ENCODE measurements around the gene ETV2. TPM values are rescaled to one million over a fixed set of nuclear protein-coding genes. Genes with fewer than 3 reads are reported as not detected.

ETV2 gene
- total RNA-seq, 1 experiment from 2014 or later: 0.73 TPM

GRCh38 chr19:35692010-35692409 is 50.5 kb downstream of the ETV2 start:
- BruUV-seq (replicated peaks): no TSS peak
- no peak overlapping the region for H3K27ac ChIP-seq (ENCODE audit: low read depth, low read length, poor library complexity, severe bottlenecking)
- POLR2A ChIA-PET (ENCODE audit: low non-redundant PET): no interaction called here
- TF ChIP-seq CTCF (conservative IDR thresholded peaks at IDR 0.05; ENCODE audit: low read depth, low read length) (no peak), EZH2 (IDR thresholded peaks at IDR 0.05; ENCODE audit: borderline replicate concordance, low read depth, low read length, poor library complexity, severe bottlenecking) (no peak)
- DNase-seq (ENCODE audit: low spot score): no peak
- H3K4me1 ChIP-seq (ENCODE audit: insufficient read depth, low read length, poor library complexity, severe bottlenecking): no peaks in the 10 kb centered on the region
- H3K36me3 ChIP-seq (ENCODE audit: insufficient read depth, low read length, poor library complexity, severe bottlenecking): no peaks in the 10 kb centered on the region
- no peaks in the 10 kb centered on the region for H3K9me3 ChIP-seq (ENCODE audit: low read depth, low read length, poor library complexity, severe bottlenecking)
- intact Hi-C loops (cut with micrococcal nuclease; ENCODE audit: unreplicated experiment): loop anchor here (2.0 to 5.0 kb wide), 2 partner anchors 130 to 241 kb away; no protein-coding TSS in a partner anchor
- CTCF ChIA-PET: interaction anchor here (0.6 kb wide), 1 partner anchor 56 kb away, joined by 4 read pairs; no protein-coding TSS in a partner anchor
- H3K27me3 ChIP-seq (replicated peaks; ENCODE audit: insufficient read depth, low read depth, low read length, poor library complexity): no peaks in the 10 kb centered on the region
- H3K4me3 ChIP-seq (ENCODE audit: low read depth, low read length, poor library complexity, severe bottlenecking): no peak overlapping the region

- TF ChIP-seq CTCF (conservative IDR thresholded peaks at IDR 0.05; ENCODE audit: low read depth, low read length) (no peak), EZH2 (IDR thresholded peaks at IDR 0.05; ENCODE audit: borderline replicate concordance, low read depth, low read length, poor library complexity, severe bottlenecking) (no peak)
- BruUV-seq (replicated peaks): no TSS peak
- no peak overlapping the region for H3K27ac ChIP-seq (ENCODE audit: low read depth, low read length, poor library complexity, severe bottlenecking)
- no peak overlapping the region for H3K4me3 ChIP-seq (ENCODE audit: low read depth, low read length, poor library complexity, severe bottlenecking)
- H3K36me3 ChIP-seq (ENCODE audit: insufficient read depth, low read length, poor library complexity, severe bottlenecking): no peaks in the 10 kb centered on the region
- ChIA-PET CTCF (interaction anchor here (0.7 kb wide), 1 partner anchor 12 kb away, joined by 4 read pairs; no protein-coding TSS in a partner anchor), POLR2A (ENCODE audit: low non-redundant PET) (no interaction called here)
- intact Hi-C loops (cut with micrococcal nuclease; ENCODE audit: unreplicated experiment): loop anchor here (2.0 to 5.0 kb wide), 2 partner anchors 129 to 239 kb away; no protein-coding TSS in a partner anchor
- H3K9me3 ChIP-seq (ENCODE audit: low read depth, low read length, poor library complexity, severe bottlenecking): no peaks in the 10 kb centered on the region
- H3K4me1 ChIP-seq (ENCODE audit: insufficient read depth, low read length, poor library complexity, severe bottlenecking): no peaks in the 10 kb centered on the region
- no peak for DNase-seq (ENCODE audit: low spot score)
- no peaks in the 10 kb centered on the region for H3K27me3 ChIP-seq (replicated peaks; ENCODE audit: insufficient read depth, low read depth, low read length, poor library complexity)
These were observed 51.9 kb downstream of the ETV2 start for GRCh38 chr19:35693422-35693821.

- CTCF ChIA-PET: interaction anchor here (0.5 to 0.8 kb wide), 5 partner anchors 54 to 424 kb away, joined by 3 to 23 read pairs (median 4); partner anchors contain the start of gene LIN37
- Histone ChIP-seq H3K4me1 (ENCODE audit: insufficient read depth, low read length, poor library complexity, severe bottlenecking) (no peaks in the 10 kb centered on the region), H3K27me3 (replicated peaks; ENCODE audit: insufficient read depth, low read depth, low read length, poor library complexity) (no peaks in the 10 kb centered on the region), H3K4me3 (ENCODE audit: low read depth, low read length, poor library complexity, severe bottlenecking) (no peak overlapping the region), H3K36me3 (ENCODE audit: insufficient read depth, low read length, poor library complexity, severe bottlenecking) (no peaks in the 10 kb centered on the region), H3K27ac (ENCODE audit: low read depth, low read length, poor library complexity, severe bottlenecking) (no peak overlapping the region), H3K9me3 (ENCODE audit: low read depth, low read length, poor library complexity, severe bottlenecking) (no peaks in the 10 kb centered on the region)
- POLR2A ChIA-PET (ENCODE audit: low non-redundant PET): interaction anchor here (0.7 kb wide), 1 partner anchor 342 kb away, joined by 3 read pairs; no protein-coding TSS in a partner anchor
- BruUV-seq (replicated peaks): no TSS peak
- DNase-seq (ENCODE audit: low spot score): peak; percentile 92
- intact Hi-C loops (cut with micrococcal nuclease; ENCODE audit: unreplicated experiment): loop anchor here (2.0 to 5.0 kb wide), 3 partner anchors 23 to 239 kb away; no protein-coding TSS in a partner anchor
- TF ChIP-seq CTCF (conservative IDR thresholded peaks at IDR 0.05; ENCODE audit: low read depth, low read length) (peak; percentile 98), EZH2 (IDR thresholded peaks at IDR 0.05; ENCODE audit: borderline replicate concordance, low read depth, low read length, poor library complexity, severe bottlenecking) (no peak)
These were observed 52.5 kb downstream of the ETV2 start for GRCh38 chr19:35693835-35694599.

Other genes with a start within 250 kb of the ETV2 start
- gene FFAR2, start 193.5 kb upstream of the ETV2 start, total RNA-seq (2021): not detected in 2 replicates
- not detected in 2 replicates for gene KRTDAP, start 151.3 kb upstream of the ETV2 start, total RNA-seq (2021)
- not detected in 2 replicates for gene DMKN, start 128.1 kb upstream of the ETV2 start, total RNA-seq (2021)
- not detected in 2 replicates for gene SBSN, start 113.4 kb upstream of the ETV2 start, total RNA-seq (2021)
- gene GAPDHS, start 108.3 kb upstream of the ETV2 start, total RNA-seq (2021): not detected in 2 replicates
- gene TMEM147, start 96.1 kb upstream of the ETV2 start, total RNA-seq (2021): 105 and 115 TPM in 2 replicates
- not detected in 2 replicates for gene ATP4A, start 78.1 kb upstream of the ETV2 start, total RNA-seq (2021)
- gene PMIS2, start 55.6 kb upstream of the ETV2 start, total RNA-seq (2021): not detected in 2 replicates
- 31.1 and 33.5 TPM in 2 replicates for gene HAUS5, start 29.0 kb upstream of the ETV2 start, total RNA-seq (2021)
- 104 and 106 TPM in 2 replicates for gene RBM42, start 12.7 kb upstream of the ETV2 start, total RNA-seq (2021)
- gene COX6B1, start 6.6 kb downstream of the ETV2 start, total RNA-seq (2021): 456 and 467 TPM in 2 replicates
- gene UPK1A, start 24.8 kb downstream of the ETV2 start, total RNA-seq (2021): not detected in 2 replicates
- gene ZBTB32, start 62.8 kb downstream of the ETV2 start, total RNA-seq (2021): not detected in 2 replicates
- gene KMT2B, start 76.3 kb downstream of the ETV2 start, total RNA-seq (2021): 49.1 and 51.0 TPM in 2 replicates
- 4.9 and 5.8 TPM in 2 replicates for gene IGFLR1, start 100.7 kb downstream of the ETV2 start, total RNA-seq (2021)
- gene U2AF1L4, start 103.7 kb downstream of the ETV2 start, total RNA-seq (2021): 20.4 and 21.0 TPM in 2 replicates
- 58.8 and 67.7 TPM in 2 replicates for gene PSENEN, start 103.9 kb downstream of the ETV2 start, total RNA-seq (2021)
- gene LIN37, start 106.8 kb downstream of the ETV2 start, total RNA-seq (2021): 11.3 and 13.2 TPM in 2 replicates
- 0.50 TPM in 1 of 2 replicates, not detected in the other for gene HSPB6, start 115.3 kb downstream of the ETV2 start, total RNA-seq (2021)
- gene PROSER3, start 116.4 kb downstream of the ETV2 start, total RNA-seq (2021): 38.4 and 44.8 TPM in 2 replicates
- gene ARHGAP33, start 133.8 kb downstream of the ETV2 start, total RNA-seq (2021): 39.6 and 49.6 TPM in 2 replicates
- not detected in 2 replicates for gene PRODH2, start 171.1 kb downstream of the ETV2 start, total RNA-seq (2021)
- gene NPHS1, start 210.8 kb downstream of the ETV2 start, total RNA-seq (2021): not detected in 2 replicates
- 0.15 and 0.17 TPM in 2 replicates for gene KIRREL2, start 215.2 kb downstream of the ETV2 start, total RNA-seq (2021)
- 13.9 and 14.9 TPM in 2 replicates for gene APLP1, start 226.8 kb downstream of the ETV2 start, total RNA-seq (2021)